NCI-H187 (cell line): ENCODE results near the gene ADARB1.

Experiments
- DNase-seq, 2 experiments: peaks; one replicate each; lab custom pipeline; 2025; lab: John Stamatoyannopoulos, UW

The ADARB1 gene

DNA sequence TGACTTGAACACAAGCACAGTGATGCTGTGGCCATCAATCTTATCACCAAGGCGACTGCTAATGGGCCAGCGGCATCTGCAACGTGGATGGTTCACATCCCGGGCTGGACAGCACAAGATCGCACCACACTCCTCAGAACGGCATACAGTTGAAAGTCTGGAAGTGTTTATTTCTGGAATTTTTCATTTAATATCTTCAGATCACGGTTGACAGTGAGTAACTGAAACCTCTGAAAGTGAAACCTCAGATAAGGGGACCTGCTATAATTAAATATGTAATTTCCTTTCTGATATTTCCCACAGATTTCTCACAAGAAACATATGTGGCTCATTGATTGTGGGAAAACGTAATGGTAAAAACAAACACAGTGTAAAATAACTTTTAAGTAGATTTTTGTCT lies 129.6 kb downstream of the ADARB1 start:
- DNase-seq: no peak

DNA sequence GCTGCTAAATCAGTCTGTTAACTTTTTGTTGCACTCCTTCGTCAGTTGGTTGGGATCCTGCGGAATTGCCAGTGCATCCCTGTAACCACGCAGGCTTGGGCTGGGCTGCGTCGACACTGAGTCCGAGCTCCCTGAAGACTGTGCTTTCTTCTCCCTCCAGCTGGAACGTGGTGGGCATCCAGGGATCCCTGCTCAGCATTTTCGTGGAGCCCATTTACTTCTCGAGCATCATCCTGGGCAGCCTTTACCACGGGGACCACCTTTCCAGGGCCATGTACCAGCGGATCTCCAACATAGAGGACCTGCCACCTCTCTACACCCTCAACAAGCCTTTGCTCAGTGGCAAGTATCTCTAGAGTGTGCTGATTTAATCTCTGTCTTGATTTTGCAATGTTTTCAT lies 130.0 kb downstream of the ADARB1 start:
- no peak for DNase-seq

DNA sequence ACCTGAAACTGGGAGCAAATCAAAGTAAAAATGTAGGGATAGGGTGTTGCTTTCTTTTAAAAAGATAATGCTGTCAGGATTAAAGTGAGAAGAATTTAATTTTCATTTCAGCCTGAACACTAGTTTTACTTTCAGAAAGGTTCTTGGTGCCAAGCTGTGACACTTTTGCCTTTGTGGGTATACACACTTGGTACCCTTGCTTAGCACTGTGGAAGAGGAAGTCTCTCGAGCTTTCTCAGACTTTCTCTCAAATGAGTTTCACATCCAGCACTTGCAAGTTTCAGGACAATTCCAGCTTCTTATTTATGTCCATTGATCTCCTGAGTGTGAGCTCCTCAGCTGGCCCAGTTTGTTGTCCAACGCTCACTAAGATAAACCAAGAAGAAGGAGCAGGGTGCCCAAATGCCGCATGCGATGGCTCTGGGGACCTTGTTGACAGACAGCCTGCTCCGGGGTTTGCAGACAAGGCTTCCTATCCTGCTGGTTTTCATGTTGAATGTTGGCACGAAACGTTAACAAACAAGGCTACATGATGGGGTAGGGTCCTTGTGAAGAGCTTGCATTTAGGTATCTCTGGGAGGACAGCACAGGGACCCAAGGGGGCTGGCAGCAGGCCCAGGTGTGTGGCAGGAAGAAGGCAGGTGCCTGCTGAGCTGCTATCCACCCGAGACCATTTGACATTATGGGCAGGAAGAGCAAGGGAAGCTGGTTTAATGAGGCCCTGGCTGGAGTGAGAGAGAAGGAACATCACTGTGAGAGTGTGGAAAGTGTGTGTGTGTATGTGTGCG lies 133.7 kb downstream of the ADARB1 start:
- DNase-seq: no peak

DNA sequence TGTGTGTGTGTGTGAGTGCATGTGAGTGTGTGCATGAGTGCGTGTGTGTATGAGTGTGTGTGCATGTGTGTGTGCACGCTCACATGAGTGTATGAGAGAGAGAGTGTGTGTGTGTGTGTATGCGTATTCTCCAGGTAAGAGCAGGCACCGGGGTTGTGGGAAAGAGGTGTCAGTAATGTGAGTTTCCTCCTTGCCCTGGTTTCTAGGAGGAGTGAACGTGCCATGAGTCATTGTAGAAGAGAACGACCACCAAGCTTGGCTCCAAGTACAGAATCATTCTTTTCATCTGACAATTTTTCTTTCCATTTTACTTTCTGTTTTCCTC lies 134.2 kb downstream of the ADARB1 start:
- no peak for DNase-seq

DNA sequence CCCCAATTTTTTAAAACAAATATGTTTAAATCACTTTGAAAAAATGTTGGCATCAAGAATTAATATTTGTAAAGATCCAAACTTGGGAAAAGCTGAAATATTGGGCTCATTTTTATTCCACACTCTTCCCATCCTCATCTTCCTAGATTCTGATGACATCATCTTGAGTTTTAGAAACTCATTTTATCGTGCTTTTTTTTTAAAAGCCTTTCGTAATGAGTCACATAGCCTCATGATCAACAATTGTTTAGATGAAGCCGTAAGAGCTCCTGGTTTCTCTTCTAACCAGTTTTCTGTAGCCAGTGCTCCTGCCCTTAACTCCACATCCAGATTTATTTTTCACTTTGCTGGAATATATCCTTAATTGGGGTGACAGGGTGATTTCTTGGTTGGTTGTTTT lies 134.7 kb downstream of the ADARB1 start:
- DNase-seq: no peak

DNA sequence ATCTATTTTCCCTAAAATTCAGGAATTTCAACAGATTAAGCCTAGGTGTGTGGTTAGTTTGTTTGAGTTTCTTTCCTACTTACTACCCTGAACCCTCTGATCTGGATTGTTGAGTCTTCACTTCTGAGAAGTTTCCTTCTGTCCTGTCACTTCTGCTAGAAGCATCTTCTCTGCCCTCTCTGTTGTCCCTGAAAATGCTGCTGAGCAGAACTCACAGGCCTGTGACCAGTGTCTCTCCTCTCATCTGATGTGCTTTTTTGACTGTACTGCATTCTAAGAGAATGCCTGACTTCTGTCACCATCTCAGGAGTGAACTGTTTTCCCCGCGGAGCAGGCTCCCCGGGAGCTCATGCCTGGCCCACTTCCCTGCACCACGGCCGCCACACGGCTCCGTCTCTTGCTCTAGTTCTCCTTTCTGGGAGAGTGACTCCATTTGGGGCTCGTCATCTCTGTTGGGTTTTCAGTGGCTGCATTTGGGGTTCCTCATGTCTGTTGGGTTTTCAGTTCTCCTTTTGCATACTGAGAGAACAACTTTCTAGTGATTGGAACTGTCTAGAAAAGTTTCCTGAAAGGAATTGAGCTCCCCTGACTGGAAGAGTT lies 135.4 kb downstream of the ADARB1 start:
- no peak for DNase-seq

DNA sequence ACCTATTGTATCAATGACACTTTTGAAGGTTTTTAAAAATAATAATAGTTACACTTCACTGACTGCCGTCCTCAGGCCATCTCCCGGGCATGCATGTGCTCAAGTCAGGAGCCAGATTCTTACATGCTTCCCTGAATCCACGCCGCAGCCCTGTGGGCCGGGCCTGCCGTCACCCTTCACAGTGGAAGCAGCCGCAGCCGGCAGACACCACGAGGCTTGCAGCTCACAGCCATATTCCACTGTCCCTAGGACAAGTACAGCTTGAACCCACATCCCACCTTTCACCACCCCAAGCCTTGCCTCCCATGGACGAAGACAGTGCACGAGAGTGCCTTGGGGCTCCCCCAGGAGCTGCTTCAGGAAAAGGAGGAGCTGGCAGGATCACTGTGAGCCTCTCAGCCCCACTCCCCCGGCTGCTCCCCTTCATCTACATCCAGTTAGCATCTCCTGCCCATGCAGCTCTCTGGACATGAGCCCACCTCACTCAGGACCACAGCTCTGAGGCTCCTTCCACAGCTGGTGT lies 136.1 kb downstream of the ADARB1 start:
- DNase-seq: no peak

DNA sequence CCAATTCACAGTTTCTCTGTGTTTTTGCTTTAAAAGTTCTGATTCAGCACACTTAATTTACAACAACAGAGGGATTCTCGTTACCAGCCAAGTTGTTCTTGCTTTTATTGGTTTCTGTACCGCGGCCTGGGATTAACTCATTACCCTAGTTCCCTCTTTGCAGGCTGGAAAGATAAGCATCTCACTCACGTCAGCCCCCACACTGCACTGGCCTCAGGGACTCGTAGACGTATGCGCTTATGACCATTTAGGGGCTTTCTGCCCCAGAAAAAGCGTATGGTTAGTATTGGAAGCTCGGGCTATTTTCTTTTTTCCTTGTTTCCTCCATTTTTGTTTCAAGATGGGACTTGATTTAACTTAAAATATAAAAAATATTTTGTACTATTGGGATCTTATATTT lies 137.3 kb downstream of the ADARB1 start:
- no peak for DNase-seq

DNA sequence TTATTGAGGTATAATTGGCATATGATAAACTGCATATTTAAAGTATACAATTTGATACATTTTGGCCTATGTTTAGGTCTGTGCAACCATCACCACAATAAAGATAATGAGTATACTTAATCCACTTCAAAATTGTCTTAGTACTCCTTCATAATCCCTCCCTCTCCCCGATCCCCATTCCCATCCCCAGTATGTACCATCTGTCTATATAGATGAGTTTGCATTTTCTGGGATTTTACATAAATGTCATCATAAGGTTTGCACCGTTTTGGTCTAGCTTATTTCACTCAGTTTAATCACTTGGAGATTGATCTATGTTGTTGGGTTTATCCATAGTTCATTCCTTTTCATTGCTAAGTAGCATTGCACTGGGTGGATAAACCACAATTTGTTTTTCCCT lies 139.0 kb downstream of the ADARB1 start:
- DNase-seq: no peak

DNA sequence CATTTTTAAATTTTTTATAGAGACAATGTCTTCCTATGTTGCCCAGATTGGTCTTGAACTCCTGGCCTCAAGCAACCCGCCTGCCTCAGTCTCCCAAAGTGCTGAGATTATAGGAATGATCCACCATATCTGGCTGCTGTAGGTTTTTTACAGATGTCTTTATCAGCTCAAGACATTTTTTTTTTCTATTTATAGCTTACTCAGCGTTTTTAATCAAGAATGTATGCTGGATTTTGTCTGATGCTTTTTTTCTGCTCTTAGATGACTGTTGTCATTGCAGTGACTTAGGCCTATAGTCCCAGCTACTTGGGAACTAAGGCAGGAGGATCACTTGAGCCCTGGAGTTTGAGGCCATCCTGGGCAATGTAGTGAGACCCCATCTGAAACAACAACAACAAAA lies 140.8 kb downstream of the ADARB1 start:
- DNase-seq: no peak

DNA sequence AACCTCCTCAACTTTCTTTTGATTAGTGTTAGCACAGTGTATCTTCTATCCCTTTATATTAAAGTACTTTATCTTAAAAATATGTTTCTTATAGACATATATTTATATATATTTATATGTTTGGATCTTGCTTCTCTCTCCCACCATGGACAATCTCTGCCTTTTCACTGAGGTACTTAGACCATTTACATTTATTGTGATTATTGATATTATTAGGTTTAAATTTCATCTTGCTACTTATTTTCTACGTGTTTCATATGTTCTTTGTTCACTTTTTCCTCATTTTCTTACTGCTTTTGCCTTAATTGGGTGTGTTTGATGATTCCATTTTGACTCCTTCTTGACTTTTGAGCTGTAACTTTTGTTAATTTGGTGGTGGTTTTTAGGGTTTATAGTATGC lies 142.6 kb downstream of the ADARB1 start:
- DNase-seq: no peak

DNA sequence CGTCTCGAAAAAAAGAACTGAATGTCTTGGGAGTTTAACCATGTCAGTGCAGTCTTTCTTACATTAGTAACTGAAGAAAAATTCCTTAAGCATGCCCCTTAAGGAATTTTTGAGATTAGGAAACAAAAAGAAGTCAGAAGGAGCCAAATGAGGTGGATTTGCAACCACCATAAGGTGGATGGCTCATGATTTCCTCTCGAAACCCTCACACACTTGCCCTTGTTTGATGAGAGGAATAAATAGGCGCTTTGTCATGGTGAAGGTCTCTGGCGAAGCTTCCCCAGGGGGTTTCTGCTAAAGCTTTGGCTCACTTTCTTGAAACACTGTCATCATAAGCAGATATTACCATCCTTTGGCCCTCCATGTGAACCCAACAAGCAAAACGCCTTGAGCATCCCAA lies 145.1 kb downstream of the ADARB1 start:
- no peak for DNase-seq

DNA sequence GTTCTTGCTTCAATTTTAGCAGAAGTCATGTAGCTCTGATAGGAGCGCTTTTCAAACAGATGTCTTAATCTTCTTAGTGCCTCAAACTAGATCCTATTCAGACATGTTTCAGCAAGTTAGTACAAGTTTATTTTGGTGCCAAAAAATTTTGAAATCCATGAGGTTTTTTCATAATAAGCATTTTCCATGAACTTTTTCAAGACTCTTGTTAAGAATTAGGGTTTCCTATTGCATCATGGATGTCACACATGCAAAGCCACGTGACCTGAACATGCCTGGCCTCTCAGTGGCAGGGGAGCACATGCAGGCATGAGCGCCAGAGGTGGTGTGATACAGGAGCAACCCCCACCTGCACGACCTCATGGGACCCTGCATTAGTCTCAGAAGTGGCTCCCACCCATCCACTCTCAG lies 145.7 kb downstream of the ADARB1 start:
- DNase-seq: no peak

DNA sequence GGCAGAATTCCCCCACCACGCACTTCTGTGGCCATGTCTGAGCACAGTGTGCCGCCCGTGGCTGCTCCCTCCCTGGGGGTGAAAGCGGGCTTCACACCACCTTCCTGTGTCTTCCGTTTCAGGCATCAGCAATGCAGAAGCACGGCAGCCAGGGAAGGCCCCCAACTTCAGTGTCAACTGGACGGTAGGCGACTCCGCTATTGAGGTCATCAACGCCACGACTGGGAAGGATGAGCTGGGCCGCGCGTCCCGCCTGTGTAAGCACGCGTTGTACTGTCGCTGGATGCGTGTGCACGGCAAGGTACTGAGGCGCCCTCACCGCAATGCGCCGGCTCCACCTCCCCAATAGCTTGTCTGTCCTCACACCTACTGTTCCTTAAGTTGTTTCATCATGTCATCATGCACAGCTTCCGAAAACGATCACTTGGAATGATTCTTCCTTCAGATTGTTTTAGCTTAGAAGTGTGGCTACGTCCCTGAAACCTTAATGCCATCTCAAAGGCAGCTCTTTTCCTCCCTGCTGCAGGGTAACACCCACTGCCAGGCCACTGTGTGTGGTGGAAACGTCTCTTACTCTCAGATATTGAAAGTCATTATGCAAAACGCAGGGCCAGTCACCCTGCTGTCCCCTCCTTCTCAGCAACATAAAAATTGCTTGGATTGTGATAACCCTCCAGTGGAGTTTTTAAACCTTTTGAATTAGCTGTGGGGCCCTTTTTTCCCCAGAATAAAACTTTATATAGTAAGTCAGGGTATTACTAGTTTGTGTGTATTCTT lies 146.5 kb downstream of the ADARB1 start:
- DNase-seq: no peak

DNA sequence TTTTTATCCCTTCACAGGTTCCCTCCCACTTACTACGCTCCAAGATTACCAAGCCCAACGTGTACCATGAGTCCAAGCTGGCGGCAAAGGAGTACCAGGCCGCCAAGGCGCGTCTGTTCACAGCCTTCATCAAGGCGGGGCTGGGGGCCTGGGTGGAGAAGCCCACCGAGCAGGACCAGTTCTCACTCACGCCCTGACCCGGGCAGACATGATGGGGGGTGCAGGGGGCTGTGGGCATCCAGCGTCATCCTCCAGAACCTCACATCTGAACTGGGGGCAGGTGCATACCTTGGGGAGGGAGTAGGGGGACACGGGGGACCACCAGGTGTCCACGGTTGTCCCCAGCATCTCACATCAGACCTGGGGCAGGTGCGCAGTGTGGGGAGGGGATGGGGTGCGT lies 147.6 kb downstream of the ADARB1 start:
- DNase-seq: no peak

DNA sequence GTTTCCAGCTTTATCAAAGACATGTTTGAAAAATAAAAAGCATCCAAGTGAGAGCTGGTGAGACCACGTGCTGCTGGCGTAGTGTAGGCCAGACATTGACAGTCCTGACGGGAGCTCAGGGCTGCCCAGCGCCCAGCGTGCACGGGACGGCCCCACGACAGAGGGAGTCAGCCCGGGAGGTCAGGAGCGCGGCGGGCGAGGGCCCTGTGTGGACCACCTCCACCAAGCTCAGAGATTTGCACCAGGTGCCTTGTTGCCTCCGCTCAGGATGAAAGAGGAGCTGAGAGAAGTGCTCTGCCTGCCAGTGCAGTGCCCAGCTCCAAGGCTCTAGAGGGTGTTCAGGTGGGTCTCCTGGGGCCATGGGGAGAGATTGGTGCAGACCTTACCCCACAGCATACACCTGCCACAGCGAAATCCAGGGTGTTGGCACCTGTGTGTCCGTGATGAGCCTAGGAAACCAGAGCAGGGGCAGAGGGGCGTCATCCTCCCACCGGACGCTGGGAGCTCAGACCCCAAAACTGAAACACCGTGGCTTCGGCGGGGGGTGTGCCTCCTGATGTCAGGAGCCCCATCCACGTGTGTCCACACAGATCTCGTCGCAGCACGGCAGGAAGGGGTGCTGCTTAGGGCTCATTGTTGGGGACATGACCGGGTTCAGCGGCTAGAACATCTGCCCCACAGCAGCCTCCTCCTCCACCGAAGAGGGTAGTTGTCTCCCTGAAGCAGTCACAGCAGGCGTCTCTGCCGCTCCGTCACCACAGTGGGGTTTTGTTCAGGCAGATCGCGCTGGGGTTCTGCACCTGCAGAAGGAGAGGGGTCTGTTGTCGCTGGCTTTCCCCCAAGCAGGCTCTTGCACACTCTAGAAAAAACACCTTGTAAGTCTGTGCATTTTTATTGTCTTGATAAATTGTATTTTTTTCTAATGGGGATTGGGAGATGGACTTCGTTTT lies 149.1 kb downstream of the ADARB1 start:
- no peak for DNase-seq

DNA sequence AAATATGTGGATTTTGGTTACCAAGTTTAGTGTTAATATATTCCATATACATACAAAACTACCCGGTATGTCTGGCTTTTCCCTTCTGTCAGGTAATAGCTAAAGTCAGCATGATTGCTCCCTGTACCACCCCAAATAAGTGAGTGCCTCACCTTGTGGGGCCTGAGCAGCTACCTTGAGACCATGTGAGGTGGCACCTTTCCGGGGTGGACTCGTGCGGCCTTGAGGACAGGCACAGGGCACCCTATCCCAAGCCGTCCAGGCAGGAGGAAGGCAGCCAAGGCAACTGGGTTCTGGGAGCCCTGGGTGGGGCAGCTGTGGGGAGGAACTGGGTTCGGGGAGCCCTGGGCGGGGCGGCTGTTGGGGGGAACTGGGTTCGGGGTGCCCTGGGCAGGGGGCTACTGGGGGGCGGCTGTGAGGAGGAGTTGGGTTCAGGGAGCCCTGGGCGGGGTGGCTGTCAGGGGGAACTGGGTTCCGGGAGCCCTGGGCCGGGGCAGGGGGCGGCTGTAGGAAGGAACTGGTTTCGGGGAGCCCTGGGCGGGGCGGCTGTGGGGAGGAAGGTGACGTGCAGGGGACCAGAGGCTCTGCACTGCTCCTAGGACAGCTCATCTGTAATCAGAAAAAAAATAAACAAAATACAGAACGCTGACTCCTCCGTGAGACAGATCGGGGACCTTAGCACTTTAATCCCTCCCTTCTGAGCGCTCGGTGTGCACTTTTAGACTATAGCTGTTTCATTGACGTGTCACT lies 150.0 kb downstream of the ADARB1 start:
- DNase-seq: no peak

DNA sequence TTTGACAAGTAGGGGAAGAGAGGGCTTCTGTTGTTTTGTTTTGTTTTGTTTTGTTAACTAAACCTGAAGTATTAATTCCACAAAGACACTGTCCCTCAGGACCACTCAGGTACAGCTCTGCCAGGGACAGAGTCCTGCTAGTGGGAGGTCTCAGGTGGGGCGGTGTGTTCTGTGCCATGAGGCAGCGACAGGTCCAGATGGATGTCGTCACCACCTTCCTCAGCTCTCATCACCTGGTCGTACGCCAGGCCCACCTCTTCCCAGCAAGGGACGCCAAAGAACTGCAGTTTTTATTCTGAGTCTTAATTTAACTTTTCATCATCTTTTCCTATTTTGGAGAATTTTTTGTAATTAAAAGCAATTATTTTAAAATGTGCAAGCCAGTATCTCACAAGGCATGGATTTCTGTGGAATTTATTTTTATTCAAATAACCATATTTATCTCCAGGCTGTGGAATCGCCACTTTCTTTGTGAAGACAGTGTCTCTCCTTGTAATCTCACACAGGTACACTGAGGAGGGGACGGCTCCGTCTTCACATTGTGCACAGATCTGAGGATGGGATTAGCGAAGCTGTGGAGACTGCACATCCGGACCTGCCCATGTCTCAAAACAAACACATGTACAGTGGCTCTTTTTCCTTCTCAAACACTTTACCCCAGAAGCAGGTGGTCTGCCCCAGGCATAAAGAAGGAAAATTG lies 150.8 kb downstream of the ADARB1 start:
- no peak for DNase-seq

DNA sequence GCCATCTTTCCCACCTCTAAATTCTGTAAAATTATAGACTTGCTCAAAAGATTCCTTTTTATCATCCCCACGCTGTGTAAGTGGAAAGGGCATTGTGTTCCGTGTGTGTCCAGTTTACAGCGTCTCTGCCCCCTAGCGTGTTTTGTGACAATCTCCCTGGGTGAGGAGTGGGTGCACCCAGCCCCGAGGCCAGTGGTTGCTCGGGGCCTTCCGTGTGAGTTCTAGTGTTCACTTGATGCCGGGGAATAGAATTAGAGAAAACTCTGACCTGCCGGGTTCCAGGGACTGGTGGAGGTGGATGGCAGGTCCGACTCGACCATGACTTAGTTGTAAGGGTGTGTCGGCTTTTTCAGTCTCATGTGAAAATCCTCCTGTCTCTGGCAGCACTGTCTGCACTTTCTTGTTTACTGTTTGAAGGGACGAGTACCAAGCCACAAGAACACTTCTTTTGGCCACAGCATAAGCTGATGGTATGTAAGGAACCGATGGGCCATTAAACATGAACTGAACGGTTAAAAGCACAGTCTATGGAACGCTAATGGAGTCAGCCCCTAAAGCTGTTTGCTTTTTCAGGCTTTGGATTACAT lies 151.5 kb downstream of the ADARB1 start:
- no peak for DNase-seq
